A673 (cell line): ENCODE results near the gene FZD10.

Source experiments
- CTCF ChIP-seq: fragments of 300-800, 200-600 bp; sonication (generic); conservative IDR thresholded peaks from 2 replicates; pipeline ENCODE4 v1.5.1; 2017; ENCODE audit warnings: low read depth, mild to moderate bottlenecking, antibody characterized with exemption, low read length, moderate library complexity, mixed read lengths
- EZH2 ChIP-seq: fragments of 200-600 bp; sonication (generic); IDR thresholded peaks from 2 replicates; pipeline ENCODE4 v1.6.1; 2017; ENCODE audit warnings: borderline replicate concordance, low read depth, mild to moderate bottlenecking, mixed read lengths, antibody characterized with exemption, low read length; ENCODE audit not compliant: poor library complexity, severe bottlenecking

- no peak for TF ChIP-seq CTCF
- TF ChIP-seq EZH2: no peak
Observed at GRCh38 chr12:130155416-130156073, 6.7 kb upstream of the FZD10 start.
